HepG2 (cell line): ENCODE results near the gene IER2. TPM values are rescaled to one million over a fixed set of nuclear protein-coding genes. Genes with fewer than 3 reads are reported as not detected.
A peak's percentile ranks its signal among the peaks of the same experiment; 100 is the strongest.

Experiments used
- BRCA1 ChIP-seq: sonication (generic); formaldehyde crosslinking; IDR thresholded peaks from 2 replicates; pipeline ENCODE4 v1.4.0; 2020; ENCODE audit warnings: missing genetic modification reagents
- CENPT ChIP-seq: sonication (generic); formaldehyde crosslinking; IDR thresholded peaks from 2 replicates; pipeline ENCODE4 v1.8.0; 2022; ENCODE audit warnings: low read depth, mild to moderate bottlenecking, moderate library complexity, missing genetic modification reagents
- ETV5 ChIP-seq: IDR thresholded peaks from 2 replicates; pipeline ENCODE4 v1.6.1; 2018; ENCODE audit warnings: missing biosample characterization, missing genetic modification reagents, inconsistent platforms, borderline replicate concordance
- FOXC1 ChIP-seq: sonication (generic); formaldehyde crosslinking; IDR thresholded peaks from 2 replicates; pipeline ENCODE4 v1.8.0; 2022; ENCODE audit warnings: mild to moderate bottlenecking, missing genetic modification reagents, borderline replicate concordance
- GABPA ChIP-seq, 2 experiments: IDR thresholded peaks; 2 replicates each; pipeline ENCODE4 v1.6.1; 2011 to 2016; ENCODE audit warnings: low read depth in 2 of 2, low read length in 1 of 2, missing biosample characterization in 1 of 2, missing genetic modification characterization in 1 of 2
- KLF16 ChIP-seq, 2 experiments: sonication (generic) in 1 of 2; formaldehyde crosslinking in 1 of 2; IDR thresholded peaks; 2 replicates each; pipeline versions ENCODE4 v1.6.1 to v1.8.0; 2016 to 2023; ENCODE audit warnings: missing genetic modification reagents in 2 of 2, missing compliant biosample characterization in 1 of 2
- NFIC ChIP-seq: IDR thresholded peaks from 2 replicates; pipeline ENCODE4 v1.6.1; 2012; ENCODE audit warnings: mild to moderate bottlenecking, low read length, inconsistent platforms
- SIN3B ChIP-seq: fragments of 150-350 bp; IDR thresholded peaks from 2 replicates; pipeline ENCODE4 v1.6.1; 2014; ENCODE audit warnings: low read length
- SRSF9 ChIP-seq: fragments of 200-400 bp; formaldehyde crosslinking; IDR thresholded peaks from 2 replicates; pipeline ENCODE4 v1.6.1; 2018; ENCODE audit warnings: borderline replicate concordance, mild to moderate bottlenecking, low read depth, low read length; ENCODE audit not compliant: insufficient read depth, poor library complexity, severe bottlenecking
- TBX2 ChIP-seq: sonication (generic); formaldehyde crosslinking; IDR thresholded peaks from 2 replicates; pipeline ENCODE4 v1.5.0; 2020; ENCODE audit warnings: missing genetic modification reagents, mild to moderate bottlenecking, borderline replicate concordance
- TEAD3 ChIP-seq: optimal IDR thresholded peaks from 2 replicates; pipeline ENCODE3; 2016; ENCODE audit warnings: borderline replicate concordance
- ZFP90 ChIP-seq: sonication (generic); formaldehyde crosslinking; IDR thresholded peaks from 2 replicates; pipeline ENCODE4 v1.8.0; 2022; ENCODE audit warnings: missing genetic modification reagents, mild to moderate bottlenecking, inconsistent platforms, borderline replicate concordance
- ZMYM2 ChIP-seq: sonication (generic); formaldehyde crosslinking; IDR thresholded peaks from 2 replicates; pipeline ENCODE4 v1.8.0; 2022; ENCODE audit warnings: mild to moderate bottlenecking, missing genetic modification reagents
- ZNF253 ChIP-seq: sonication (generic); formaldehyde crosslinking; IDR thresholded peaks from 2 replicates; pipeline ENCODE4 v1.8.0; 2022; ENCODE audit warnings: mild to moderate bottlenecking, missing genetic modification reagents, borderline replicate concordance
- ZNF557 ChIP-seq: sonication (generic); formaldehyde crosslinking; IDR thresholded peaks from 2 replicates; pipeline ENCODE4 v1.4.0; 2020; ENCODE audit warnings: missing genetic modification reagents
- ZNF605 ChIP-seq: sonication (generic); formaldehyde crosslinking; IDR thresholded peaks from 2 replicates; pipeline ENCODE4 v1.8.0; 2022; ENCODE audit warnings: mild to moderate bottlenecking, missing genetic modification reagents
- ZNF720 ChIP-seq: sonication (generic); formaldehyde crosslinking; IDR thresholded peaks from 2 replicates; pipeline ENCODE4 v1.4.0; 2020; ENCODE audit warnings: missing genetic modification reagents
- ZZZ3 ChIP-seq: sonication (generic); formaldehyde crosslinking; IDR thresholded peaks from 2 replicates; pipeline ENCODE4 v1.4.0; 2020; ENCODE audit warnings: missing genetic modification reagents, mild to moderate bottlenecking, borderline replicate concordance
- polyA plus RNA-seq, 8 experiments: library from polyadenylated mRNA; depleted of rRNA in 3 of 8; stranded (reverse) in 7 of 8; unstranded in 1 of 8; fragments of >200 nt; fragmentation: Illumina TruSeq in 4 of 8; extraction: Trizol in 4 of 8; gene quantifications; 2 replicates each; pipeline versions ENCODE4 v1.2.1 to v1.2.3, GENCODE V29; 2011 to 2016; ENCODE audit warnings: low read depth in 4 of 8, missing spikeins in 1 of 8, mixed read lengths in 1 of 8; ENCODE audit not compliant: insufficient read depth in 1 of 8
- total RNA-seq, 5 experiments: library from RNA; depleted of rRNA; stranded (reverse); fragments of >200 nt; fragmentation: Illumina TruSeq; extraction: Trizol; gene quantifications; 2 replicates each; pipeline ENCODE4 v1.2.3, GENCODE V29; 2016; ENCODE audit warnings: low read depth in 1 of 5
- TF ChIP-seq, protein P1 (sequence below): sonication (generic); formaldehyde crosslinking; IDR thresholded peaks from 2 replicates; pipeline ENCODE4 v1.4.0; 2020; ENCODE audit warnings: missing genetic modification reagents, borderline replicate concordance
- TF ChIP-seq, protein P2 (sequence below): sonication (generic); IDR thresholded peaks from 2 replicates; pipeline ENCODE4 v1.6.1; 2016; ENCODE audit warnings: low read depth, borderline replicate concordance
- TF ChIP-seq, protein P3 (sequence below): fragments of 450-650 bp; IDR thresholded peaks from 2 replicates; pipeline ENCODE4 v1.6.1; 2017
- TF ChIP-seq, protein P4 (sequence below): sonication (generic); formaldehyde crosslinking; IDR thresholded peaks from 2 replicates; pipeline ENCODE4 v1.5.1; 2020; ENCODE audit warnings: missing genetic modification reagents, mild to moderate bottlenecking, borderline replicate concordance
- TF ChIP-seq, protein P5 (sequence below): sonication (generic); formaldehyde crosslinking; IDR thresholded peaks from 2 replicates; pipeline ENCODE4 v1.8.0; 2022; ENCODE audit warnings: missing genetic modification reagents, low read depth, mild to moderate bottlenecking, borderline replicate concordance

The IER2 gene
- total and polyA plus RNA-seq, 2 of the 13 experiments (the other 11 are each of a cell fraction or from before 2014, with no cell fraction given), result 10.1 to 14.3 TPM

DNA sequence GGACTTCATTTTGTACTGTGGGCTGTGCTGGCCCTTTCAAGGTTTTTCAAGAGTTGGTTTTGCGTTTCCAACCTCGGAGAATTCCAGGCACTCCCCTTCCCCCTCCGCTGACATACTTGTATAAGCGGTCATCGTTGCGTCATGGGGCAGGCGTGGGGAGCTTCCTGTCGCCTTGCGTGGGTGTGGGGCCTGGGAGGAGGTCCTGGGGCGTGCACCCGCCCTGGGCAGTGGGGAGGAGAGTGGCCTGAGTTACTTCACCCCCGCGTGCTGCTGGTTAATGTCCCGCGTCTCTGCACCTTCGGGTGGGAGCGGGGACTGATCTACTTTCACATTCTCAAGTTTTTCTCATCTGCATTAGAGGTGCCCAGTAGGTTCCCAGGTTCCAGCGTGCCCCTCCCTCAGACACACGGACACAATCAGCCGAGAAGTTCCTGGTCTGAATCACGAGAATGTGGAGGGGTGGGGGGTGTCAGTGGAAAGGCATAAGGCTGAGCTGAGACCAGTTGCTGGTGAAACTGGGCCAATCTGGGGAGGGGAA, 4.1 kb downstream of the IER2 start (continued):
- TF ChIP-seq, protein P1, sequence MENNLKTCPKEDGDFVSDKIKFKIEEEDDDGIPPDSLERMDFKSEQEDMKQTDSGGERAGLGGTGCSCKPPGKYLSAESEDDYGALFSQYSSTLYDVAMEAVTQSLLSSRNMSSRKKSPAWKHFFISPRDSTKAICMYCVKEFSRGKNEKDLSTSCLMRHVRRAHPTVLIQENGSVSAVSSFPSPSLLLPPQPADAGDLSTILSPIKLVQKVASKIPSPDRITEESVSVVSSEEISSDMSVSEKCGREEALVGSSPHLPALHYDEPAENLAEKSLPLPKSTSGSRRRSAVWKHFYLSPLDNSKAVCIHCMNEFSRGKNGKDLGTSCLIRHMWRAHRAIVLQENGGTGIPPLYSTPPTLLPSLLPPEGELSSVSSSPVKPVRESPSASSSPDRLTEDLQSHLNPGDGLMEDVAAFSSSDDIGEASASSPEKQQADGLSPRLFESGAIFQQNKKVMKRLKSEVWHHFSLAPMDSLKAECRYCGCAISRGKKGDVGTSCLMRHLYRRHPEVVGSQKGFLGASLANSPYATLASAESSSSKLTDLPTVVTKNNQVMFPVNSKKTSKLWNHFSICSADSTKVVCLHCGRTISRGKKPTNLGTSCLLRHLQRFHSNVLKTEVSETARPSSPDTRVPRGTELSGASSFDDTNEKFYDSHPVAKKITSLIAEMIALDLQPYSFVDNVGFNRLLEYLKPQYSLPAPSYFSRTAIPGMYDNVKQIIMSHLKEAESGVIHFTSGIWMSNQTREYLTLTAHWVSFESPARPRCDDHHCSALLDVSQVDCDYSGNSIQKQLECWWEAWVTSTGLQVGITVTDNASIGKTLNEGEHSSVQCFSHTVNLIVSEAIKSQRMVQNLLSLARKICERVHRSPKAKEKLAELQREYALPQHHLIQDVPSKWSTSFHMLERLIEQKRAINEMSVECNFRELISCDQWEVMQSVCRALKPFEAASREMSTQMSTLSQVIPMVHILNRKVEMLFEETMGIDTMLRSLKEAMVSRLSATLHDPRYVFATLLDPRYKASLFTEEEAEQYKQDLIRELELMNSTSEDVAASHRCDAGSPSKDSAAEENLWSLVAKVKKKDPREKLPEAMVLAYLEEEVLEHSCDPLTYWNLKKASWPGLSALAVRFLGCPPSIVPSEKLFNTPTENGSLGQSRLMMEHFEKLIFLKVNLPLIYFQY, result no peak
- TF ChIP-seq FOXC1 (CRISPR knock-in tag), result no peak
- TF ChIP-seq BRCA1, result no peak
- TF ChIP-seq ZNF720 (CRISPR knock-in tag), result no peak
- TF ChIP-seq ZNF557 (CRISPR knock-in tag), result no peak
- TF ChIP-seq, protein P2, sequence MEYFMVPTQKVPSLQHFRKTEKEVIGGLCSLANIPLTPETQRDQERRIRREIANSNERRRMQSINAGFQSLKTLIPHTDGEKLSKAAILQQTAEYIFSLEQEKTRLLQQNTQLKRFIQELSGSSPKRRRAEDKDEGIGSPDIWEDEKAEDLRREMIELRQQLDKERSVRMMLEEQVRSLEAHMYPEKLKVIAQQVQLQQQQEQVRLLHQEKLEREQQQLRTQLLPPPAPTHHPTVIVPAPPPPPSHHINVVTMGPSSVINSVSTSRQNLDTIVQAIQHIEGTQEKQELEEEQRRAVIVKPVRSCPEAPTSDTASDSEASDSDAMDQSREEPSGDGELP, result no peak
- TF ChIP-seq SRSF9, result no peak
- TF ChIP-seq GABPA (IDR thresholded peaks at IDR 0.05; ENCODE audit: low read depth, low read length), result no peak
- TF ChIP-seq GABPA (CRISPR knock-in tag; IDR thresholded peaks at IDR 0.05; ENCODE audit: low read depth), result peak; percentile 39; the same call in 1 of the 2 replicates
- no peak for TF ChIP-seq SIN3B
- no peak; the same call in 1 of the 2 replicates for TF ChIP-seq ZNF605 (CRISPR knock-in tag)
- no peak for TF ChIP-seq TBX2 (CRISPR knock-in tag)
- no peak for TF ChIP-seq ZFP90 (CRISPR knock-in tag)
- TF ChIP-seq NFIC, result no peak
- no peak for TF ChIP-seq ZZZ3 (CRISPR knock-in tag)
- no peak for TF ChIP-seq KLF16 (CRISPR knock-in tag; IDR thresholded peaks at IDR 0.05)
- TF ChIP-seq TEAD3 (CRISPR knock-in tag), result peak; percentile 61
- no peak for TF ChIP-seq ZMYM2 (CRISPR knock-in tag)
- TF ChIP-seq, protein P3, sequence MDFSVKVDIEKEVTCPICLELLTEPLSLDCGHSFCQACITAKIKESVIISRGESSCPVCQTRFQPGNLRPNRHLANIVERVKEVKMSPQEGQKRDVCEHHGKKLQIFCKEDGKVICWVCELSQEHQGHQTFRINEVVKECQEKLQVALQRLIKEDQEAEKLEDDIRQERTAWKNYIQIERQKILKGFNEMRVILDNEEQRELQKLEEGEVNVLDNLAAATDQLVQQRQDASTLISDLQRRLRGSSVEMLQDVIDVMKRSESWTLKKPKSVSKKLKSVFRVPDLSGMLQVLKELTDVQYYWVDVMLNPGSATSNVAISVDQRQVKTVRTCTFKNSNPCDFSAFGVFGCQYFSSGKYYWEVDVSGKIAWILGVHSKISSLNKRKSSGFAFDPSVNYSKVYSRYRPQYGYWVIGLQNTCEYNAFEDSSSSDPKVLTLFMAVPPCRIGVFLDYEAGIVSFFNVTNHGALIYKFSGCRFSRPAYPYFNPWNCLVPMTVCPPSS, result no peak
- TF ChIP-seq, protein P4, sequence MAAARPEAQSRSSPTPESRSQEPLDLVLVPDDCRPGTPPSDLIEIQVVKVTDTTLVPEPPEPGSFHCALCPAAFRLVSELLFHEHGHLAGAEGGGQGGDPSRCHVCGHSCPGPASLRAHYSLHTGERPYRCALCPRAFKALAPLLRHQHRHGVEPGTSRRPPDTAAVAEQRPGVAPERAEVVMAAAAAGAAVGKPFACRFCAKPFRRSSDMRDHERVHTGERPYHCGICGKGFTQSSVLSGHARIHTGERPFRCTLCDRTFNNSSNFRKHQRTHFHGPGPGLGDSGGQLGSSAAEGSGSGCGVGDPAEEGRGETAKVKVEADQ (CRISPR knock-in tag), result no peak
- TF ChIP-seq CENPT (CRISPR knock-in tag), result no peak
- TF ChIP-seq ETV5, result peak; percentile 74
- TF ChIP-seq ZNF253, result 0 out of 2 replicates have a peak, but pooled peaks have one; percentile 69
- TF ChIP-seq, protein P5, sequence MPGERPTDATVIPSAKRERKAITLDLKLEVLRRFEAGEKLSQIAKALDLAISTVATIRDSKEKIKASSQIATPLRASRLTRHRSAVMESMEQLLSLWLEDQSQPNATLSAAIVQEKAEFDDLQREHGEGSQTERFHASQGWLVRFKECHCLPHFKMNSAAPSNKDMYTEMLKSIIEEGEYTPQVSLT (CRISPR knock-in tag), result no peak
